Urinary bladder (tissue), 4 donors: ENCODE results near the gene IRF1. TPM values are rescaled to one million over a fixed set of nuclear protein-coding genes. Genes with fewer than 3 reads are reported as not detected.

Experiments
- DNase-seq: peaks from one replicate; pipeline ENCODE4 v3.0.0-alpha.2; 2015; ENCODE audit errors: extremely low spot score
- H3K27ac ChIP-seq: one replicate; pipeline ENCODE4 v1.5.1; 2013; ENCODE audit warnings: low read depth, mild to moderate bottlenecking, moderate library complexity
- H3K36me3 ChIP-seq: one replicate; pipeline ENCODE4 v1.6.1; 2013; ENCODE audit warnings: mild to moderate bottlenecking, moderate library complexity; ENCODE audit not compliant: insufficient read depth
- H3K4me1 ChIP-seq: one replicate; pipeline ENCODE4 v1.6.1; 2013; ENCODE audit warnings: mild to moderate bottlenecking, moderate library complexity; ENCODE audit not compliant: insufficient read depth
- H3K4me3 ChIP-seq: one replicate; pipeline ENCODE4 v1.5.1; 2013; ENCODE audit warnings: low read depth, low read length
- WGBS: extraction: QIAGEN DNeasy Blood & Tissue Kit; methylation state at CpG from one replicate; pipeline ENCODE4 v1.1.7; 2013; 5-methylcytosine and 5-hydroxymethylcytosine counted together
- polyA plus RNA-seq: library from polyadenylated mRNA; stranded (reverse); fragments of 200-250 nt; gene quantifications from one replicate; pipeline ENCODE4 v1.2.3, GENCODE V29; 2013
- total RNA-seq: library from RNA; depleted of rRNA; stranded (reverse); fragments of >200 nt; gene quantifications from one replicate; pipeline ENCODE4 v1.2.3, GENCODE V29; 2014
- donor health status: healthy with polysubstance abuse.
- donor health status: healthy.

The IRF1 gene
- total and polyA plus RNA-seq, 2 donors = 16.4 to 26.0 TPM

DNA sequence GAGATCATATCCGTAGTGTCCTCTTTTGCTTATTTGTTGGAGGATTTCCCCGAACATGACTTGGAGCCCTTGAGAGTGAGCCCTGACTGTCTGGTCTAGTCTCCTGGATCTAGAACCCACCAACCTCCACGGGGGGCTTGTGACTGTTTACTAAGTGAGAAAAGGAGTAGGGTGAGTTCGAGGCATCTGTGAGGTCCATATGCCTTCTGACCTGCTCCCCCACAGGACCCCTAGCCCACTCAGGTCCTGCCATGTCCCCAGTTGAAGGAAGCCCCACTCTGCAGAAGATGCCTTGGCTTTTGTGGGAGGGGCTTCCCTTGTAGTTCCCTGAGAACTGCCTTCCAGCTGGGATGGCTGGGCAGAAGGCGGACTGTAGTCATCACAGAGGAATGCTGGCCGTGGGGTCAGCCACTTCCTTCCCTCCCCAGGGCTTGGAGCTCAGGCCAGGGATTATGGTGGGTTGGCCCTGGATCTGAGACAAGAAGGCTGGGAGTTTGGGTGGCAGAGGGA is 7.0 kb upstream of the IRF1 start:
- Histone ChIP-seq H3K36me3 (no peaks in the 10 kb centered on the region), H3K4me1 (no peaks in the 10 kb centered on the region), H3K4me3 (no peak overlapping the region), H3K27ac (peak overlapping the region; percentile 91)
- 36% methylated on average over 6 of the region's 6 CpGs for WGBS
- no peak for DNase-seq

DNA sequence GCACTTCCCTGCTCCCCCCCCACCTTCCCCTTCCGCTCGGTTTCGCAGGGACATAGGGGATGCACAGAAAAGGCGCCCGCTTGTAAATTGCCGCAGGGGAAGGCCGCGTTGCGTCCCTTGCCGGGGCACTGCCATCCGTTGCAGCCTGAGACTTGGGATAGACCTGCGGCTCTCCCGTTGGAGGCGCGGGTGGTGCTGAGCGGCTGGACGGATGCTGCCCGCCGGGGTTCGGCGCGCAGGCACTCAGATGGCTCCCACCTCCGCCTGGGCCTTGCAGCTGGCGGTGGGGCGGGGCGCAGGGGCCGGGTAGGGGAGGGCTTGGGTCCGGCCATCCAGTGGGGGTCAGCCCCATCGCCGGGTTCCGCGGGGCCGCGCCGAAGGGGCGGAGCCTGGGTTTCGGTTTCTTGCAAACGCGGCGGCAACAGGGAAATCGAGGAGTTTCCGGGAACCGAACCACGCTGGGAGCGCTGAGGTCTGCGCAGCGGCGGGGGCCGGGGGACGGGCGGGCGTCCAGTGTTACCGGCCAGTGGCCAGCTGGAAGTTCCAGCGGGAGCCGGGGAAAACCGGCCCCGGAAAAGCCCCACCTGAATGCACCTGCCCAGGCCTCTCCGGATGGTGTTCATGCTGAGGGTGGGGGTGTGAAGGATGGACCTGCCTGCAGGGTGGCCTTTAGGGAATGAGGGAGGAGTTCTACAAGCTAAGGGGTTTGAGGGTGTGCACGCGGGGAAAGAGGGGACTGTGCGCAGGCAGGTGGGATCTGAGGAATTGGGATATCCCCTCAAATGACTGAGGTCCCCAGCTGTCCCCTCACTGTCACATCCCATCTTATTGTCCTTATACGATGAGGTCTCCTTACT is 6.3 kb upstream of the IRF1 start:
- H3K36me3 ChIP-seq = no peaks in the 10 kb centered on the region
- WGBS = 4% methylated on average over 62 of the region's 62 CpGs
- peak overlapping the region; percentile 91 for H3K27ac ChIP-seq
- no peaks in the 10 kb centered on the region for H3K4me1 ChIP-seq
- no peak for DNase-seq
- peak overlapping the region; percentile 67 for H3K4me3 ChIP-seq

DNA sequence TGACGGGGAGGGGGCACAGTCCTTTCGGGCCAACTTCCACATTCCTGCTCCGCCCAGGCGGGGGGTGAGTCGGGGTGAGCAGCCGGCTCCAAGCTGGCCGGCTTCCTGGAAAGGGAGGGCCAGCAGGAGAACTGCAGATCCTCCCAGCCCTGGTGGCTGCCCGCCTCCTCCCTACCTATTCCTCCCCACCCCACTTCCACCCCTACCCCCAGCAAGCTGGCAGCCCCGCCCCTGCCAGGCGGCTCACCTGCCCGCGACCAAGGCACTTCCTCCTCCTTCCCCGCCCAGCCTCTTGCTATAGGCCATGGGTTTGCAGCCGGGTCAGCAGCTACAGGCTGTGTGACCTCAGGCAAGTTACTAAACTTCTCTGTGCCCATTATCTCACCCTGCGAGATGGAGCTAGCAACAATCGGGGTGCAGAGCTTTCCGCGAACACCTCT is 5.6 kb upstream of the IRF1 start:
- peak; percentile 72 for DNase-seq
- WGBS = under 1% methylated on average over 17 of the region's 18 CpGs
- H3K36me3 ChIP-seq = no peaks in the 10 kb centered on the region
- H3K27ac ChIP-seq = peak overlapping the region; percentile 91
- H3K4me1 ChIP-seq = no peaks in the 10 kb centered on the region
- H3K4me3 ChIP-seq = peak overlapping the region; percentile 67

DNA sequence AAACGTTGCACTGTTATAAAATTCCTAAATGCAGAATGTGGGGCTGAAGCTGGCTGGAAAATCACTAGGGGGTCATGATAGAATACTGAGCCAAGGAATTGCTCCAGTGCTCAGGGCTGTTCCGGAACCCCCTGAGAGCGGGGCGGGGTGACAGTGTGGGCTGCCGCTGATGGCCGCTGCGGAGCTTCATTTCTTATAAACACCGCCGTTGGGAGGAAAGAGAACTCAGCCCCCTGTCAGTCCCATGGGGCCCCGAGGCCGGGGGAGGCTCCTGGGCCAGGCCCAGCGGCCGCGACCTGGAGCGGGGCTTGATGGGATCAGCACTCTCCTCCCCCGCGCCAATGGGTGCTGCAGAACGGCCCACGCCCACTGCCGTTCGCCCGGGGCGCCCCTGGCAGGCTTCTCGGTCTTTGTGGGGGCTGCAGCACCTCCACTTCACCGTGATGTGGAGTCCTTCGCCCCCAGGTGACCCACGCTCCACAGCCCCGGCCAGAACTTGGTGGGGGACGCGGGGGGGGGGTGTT is 5.2 kb upstream of the IRF1 start:
- whole genome bisulfite sequencing = under 1% methylated on average over 30 of the region's 30 CpGs
- H3K4me1 ChIP-seq = no peaks in the 10 kb centered on the region
- H3K27ac ChIP-seq = peak overlapping the region; percentile 91
- peak overlapping the region; percentile 67 for H3K4me3 ChIP-seq
- peak; percentile 62 for DNase-seq
- H3K36me3 ChIP-seq = no peaks in the 10 kb centered on the region

DNA sequence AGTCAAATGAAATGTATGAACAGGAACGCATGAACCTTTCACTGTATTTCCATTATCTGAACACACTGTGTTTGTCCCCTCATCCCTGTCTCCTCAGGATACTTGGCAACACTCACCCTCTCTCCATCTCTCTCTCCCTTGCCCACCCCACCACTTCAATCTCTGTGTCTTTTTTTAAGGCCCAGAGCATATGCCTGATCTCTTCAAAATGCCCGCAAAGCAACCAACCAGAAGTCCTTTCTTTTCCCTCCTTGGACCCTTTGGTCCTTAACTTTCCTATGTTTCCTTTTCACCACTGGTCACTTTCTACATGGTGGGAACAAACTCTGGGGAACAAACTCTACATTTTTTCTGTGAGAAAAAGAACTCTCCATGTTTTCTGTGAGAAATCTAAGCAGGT is 3.2 kb upstream of the IRF1 start:
- Histone ChIP-seq H3K27ac (no peak overlapping the region), H3K4me3 (no peak overlapping the region), H3K36me3 (no peaks in the 10 kb centered on the region), H3K4me1 (no peaks in the 10 kb centered on the region)
- no peak for DNase-seq
- WGBS = 93% methylated on average over 2 of the region's 2 CpGs

GRCh38 chr5:132493241-132493640 is 2.7 kb upstream of the IRF1 start:
- no peak overlapping the region for H3K4me3 ChIP-seq
- H3K27ac ChIP-seq = no peak overlapping the region
- WGBS = 94% methylated on average over 4 of the region's 4 CpGs
- no peaks in the 10 kb centered on the region for H3K36me3 ChIP-seq
- no peak for DNase-seq
- no peaks in the 10 kb centered on the region for H3K4me1 ChIP-seq

DNA sequence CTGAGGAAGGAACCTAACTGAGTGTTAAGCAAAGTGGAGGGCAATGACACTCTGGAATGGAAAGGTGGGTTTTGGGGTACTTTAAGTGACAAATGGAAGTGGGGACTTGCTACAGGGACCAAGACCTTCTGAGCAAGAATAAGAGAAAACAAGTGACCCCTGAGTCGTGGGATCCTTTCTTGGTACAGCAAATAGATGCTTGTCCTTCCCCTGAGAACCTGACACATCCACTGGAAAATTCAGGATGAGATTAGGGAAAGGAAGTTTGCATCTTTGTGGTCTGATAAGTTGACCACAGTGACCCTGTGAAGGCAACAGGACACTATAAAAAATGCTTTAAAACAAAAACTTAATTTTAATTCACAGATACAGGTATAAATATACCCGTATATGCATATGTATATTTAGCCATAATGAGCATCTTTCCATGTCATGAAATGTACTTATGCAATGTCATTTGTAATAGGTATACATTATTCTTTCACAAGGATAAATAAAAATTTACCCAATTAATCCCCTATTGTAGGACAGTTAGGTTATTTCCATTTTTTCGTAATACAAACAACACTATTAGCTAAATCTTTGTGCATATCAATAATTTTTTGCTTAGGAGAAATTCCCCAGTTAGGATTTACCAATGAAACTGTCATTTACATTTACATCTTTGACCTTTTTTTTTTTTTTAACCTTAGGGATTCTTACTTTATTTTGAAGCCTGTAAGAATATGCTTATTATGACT is 2.0 kb upstream of the IRF1 start:
- 87% methylated on average over 3 of the region's 3 CpGs for WGBS
- DNase-seq = no peak
- no peaks in the 10 kb centered on the region for H3K4me1 ChIP-seq
- no peak overlapping the region for H3K4me3 ChIP-seq
- no peak overlapping the region for H3K27ac ChIP-seq
- H3K36me3 ChIP-seq = no peaks in the 10 kb centered on the region

DNA sequence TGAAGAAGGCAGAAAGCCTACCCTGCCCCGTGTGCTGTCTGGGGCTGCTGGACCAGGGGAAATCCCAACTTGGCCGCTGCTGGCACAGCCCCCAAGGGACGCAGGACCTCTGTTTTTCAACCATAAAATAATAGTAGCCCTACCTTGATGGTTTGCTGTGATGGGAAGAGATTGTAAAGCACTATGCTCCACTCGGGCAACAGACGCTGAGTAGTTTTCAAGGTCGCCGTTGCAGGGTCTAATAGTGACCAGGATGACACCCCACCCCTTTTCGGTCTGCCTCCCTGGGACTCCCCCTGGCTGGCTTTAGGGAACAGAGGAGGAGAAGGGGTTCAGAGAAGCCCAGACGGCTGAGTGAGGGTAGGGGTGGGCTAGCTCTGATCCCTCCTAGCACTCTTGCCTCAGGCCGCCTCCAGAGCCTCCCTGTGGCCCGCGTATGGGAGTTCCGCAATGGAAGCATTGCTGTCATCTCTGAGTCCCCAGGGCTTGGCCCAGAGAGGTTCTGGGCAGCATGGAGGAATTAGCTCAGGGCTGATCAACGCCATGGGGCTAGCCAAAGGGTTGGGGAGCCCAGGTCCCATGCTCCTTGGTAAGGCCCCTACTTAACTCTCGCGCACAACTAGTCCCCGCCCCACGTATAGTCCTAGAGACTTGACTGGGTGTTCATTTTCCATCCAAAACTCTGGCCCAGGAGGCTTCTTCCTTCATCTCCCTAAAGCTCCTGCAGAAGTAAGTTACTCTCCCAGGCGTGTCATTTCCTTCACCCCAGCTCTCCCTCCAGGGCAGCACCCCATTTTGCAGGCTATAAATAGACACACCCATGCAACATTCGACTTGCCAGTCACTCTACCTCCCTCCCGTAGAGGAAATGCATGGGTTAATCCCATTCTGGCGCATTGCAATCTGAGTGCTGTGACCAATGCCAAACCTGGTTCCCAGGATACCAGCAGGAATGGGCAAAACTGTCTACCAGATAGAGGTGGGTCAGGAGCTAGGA is 1.1 kb upstream of the IRF1 start:
- Histone ChIP-seq H3K4me1 (no peaks in the 10 kb centered on the region), H3K36me3 (no peaks in the 10 kb centered on the region), H3K27ac (peak overlapping the region; percentile 91), H3K4me3 (peak overlapping the region; percentile 42)
- 65% methylated on average over 22 of the region's 22 CpGs for WGBS
- DNase-seq = no peak

- DNase-seq = no peak
- peaks cover 3% of the 10 kb centered on the region for H3K36me3 ChIP-seq
- under 1% methylated on average over 65 of the region's 65 CpGs for whole genome bisulfite sequencing
- peak overlapping the region; percentile 70 for H3K4me3 ChIP-seq
- H3K4me1 ChIP-seq = no peaks in the 10 kb centered on the region
- peak overlapping the region; percentile 91 for H3K27ac ChIP-seq
Observed at GRCh38 chr5:132489871-132490483, 596 bp downstream of the IRF1 start.

DNA sequence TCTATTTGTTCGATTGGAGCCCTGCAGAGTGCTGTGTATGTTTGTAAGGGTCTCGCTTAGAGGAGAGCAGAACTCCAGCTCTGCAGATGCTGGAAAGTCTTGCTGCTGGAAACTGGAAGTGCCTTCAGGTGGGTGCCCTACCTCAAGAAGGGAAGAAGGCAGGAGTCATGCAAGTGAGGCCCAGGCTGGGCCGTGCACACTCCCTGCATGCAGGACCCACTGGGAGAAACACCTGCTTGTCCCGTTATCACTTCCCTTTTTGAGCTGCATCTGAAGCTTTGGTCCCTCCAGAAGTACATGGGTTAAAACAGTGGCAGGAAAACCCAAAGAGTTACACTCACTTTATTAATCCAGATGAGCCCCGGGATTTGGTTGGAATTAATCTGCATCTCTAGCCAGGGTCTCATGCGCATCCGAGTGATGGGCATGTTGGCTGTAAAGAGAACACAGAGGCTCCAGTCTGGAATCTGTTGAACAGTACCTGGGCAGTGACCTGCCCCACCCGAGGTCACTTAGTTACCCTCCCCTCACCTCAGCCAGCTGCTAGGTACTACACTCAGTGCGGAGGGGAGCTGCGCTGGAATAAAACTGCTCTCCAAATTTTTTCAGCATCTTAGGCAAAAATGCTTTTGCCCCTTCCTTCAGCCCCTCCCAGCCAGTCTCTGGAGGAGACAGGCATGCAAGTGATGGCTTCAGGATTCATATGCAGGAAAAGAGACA is 1.4 kb downstream of the IRF1 start:
- no peak for DNase-seq
- H3K4me1 ChIP-seq = no peaks in the 10 kb centered on the region
- 54% methylated on average over 10 of the region's 10 CpGs for WGBS

DNA sequence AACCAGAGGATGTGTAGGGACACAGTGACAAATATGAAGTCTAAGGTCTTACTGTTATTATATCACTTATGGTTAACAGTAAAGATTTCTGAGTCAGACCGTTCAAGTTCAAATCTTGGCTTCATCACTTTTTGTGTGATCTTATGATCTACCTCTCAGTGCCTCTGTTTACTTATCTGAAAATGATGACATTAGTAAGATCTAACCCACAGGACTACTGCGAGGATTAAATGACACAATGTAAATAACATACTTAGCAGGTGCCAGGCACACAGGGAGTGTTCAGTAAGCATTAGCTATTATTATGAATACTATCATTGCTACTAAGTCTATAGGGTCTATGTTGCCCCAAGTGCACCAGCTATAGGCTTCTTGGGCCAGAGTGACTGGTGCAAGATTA is 2.0 kb downstream of the IRF1 start:
- Histone ChIP-seq H3K36me3 (peaks cover 3% of the 10 kb centered on the region), H3K4me1 (no peaks in the 10 kb centered on the region), H3K27ac (no peak overlapping the region), H3K4me3 (peak overlapping the region; percentile 70)
- 72% methylated on average over 2 of the region's 2 CpGs for WGBS
- DNase-seq = no peak

More for the DNA sequence above, 1.4 kb downstream of the IRF1 start:
- H3K4me3 ChIP-seq = peak overlapping the region; percentile 70
- peak overlapping the region; percentile 91 for H3K27ac ChIP-seq
- peaks cover 3% of the 10 kb centered on the region for H3K36me3 ChIP-seq
